GM12891 (cell line): ENCODE data around the gene NOS3.

Experiments
- POLR2A ChIP-seq: IDR thresholded peaks from 2 replicates; pipeline ENCODE4 v1.6.1; 2011; ENCODE audit warnings: low read depth, low read length, control low read depth
- POLR2AphosphoS5 ChIP-seq: IDR thresholded peaks from 2 replicates; pipeline ENCODE4 v1.6.1; 2011; ENCODE audit warnings: low read depth, low read length, control low read depth
- SPI1 ChIP-seq: IDR thresholded peaks from 2 replicates; pipeline ENCODE4 v1.6.1; 2011; ENCODE audit warnings: low read depth, low read length, control low read depth
- TAF1 ChIP-seq: IDR thresholded peaks from 2 replicates; pipeline ENCODE4 v1.6.1; 2011; ENCODE audit warnings: low read depth, low read length, control low read depth

DNA sequence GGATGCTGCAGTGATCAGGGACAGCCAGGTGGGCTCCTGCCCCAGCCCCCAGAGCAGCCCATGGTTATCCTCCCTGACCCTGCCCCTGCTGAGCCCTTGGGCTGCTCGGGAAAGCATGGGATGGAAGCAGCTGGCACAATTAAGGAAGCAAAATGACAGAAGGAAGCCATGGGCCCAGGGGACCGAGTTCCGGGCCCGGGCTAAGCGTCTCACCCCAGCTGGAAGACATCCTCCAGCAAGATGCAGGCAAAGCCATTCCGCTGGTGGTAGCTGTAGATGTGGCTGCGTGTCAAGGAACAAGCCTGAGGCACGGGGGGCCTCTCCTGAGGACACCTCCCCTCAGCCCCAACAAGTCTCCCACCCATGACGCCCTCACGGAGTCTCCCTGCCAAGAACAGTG is 32.4 kb downstream of the NOS3 start:
- TF ChIP-seq POLR2AphosphoS5 (no peak), POLR2A (no peak), TAF1 (no peak), SPI1 (no peak)
